Measurements from ENCODE around the gene PRR23E. TPM values are rescaled to one million over a fixed set of nuclear protein-coding genes. Genes with fewer than 3 reads are reported as not detected.

Gene PRR23E
- total RNA-seq, 1 donor from 2014 or later: not detected

DNA sequence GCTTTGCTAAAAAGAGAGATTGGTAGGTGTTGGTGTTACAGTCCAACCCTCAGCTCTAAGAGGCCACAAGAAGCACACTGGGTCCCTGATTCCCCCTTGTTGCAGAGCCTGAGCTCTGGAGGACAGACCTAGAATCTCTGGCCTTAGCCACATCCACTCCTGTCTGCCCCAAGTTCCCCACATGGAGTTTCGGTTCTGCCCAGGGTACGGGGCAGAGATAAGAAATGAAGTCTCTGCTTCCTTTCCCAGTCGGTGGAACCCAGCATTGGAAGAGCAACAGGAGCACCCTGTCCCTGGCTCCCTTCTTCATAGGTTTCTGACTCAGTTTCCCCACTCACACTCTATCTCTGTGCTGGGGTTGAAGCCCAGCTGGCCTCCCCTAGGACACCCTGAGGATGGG is 13.2 kb downstream of the PRR23E start:
- Histone ChIP-seq H4K20me1 (ENCODE audit: insufficient read depth, low read length) (no peaks in the 10 kb centered on the region), H3K79me2 (ENCODE audit: insufficient read depth, low read length) (no peaks in the 10 kb centered on the region), H3K4me2 (ENCODE audit: low read length) (no peak overlapping the region), H3K36me3 (ENCODE audit: insufficient read depth, low read length) (no peaks in the 10 kb centered on the region), H3K9me3 (ENCODE audit: insufficient read depth, low read depth, low read length) (no peaks in the 10 kb centered on the region), H3K27ac (ENCODE audit: low read depth, low read length) (no peak overlapping the region), H3K4me3 (ENCODE audit: insufficient read depth, low read depth, low read length) (no peak overlapping the region), H3K9ac (ENCODE audit: low read length) (no peak overlapping the region), H3K27me3 (ENCODE audit: insufficient read depth, low read length) (no peaks in the 10 kb centered on the region), H3K4me1 (ENCODE audit: insufficient read depth, low read length) (no peaks in the 10 kb centered on the region), H2AFZ (ENCODE audit: low read depth, low read length) (no peak overlapping the region)
- no peaks in the 10 kb centered on the region for H3K4me1 Mint-ChIP-seq (ENCODE audit: low read depth, unreplicated experiment)
- H3K27me3 Mint-ChIP-seq (ENCODE audit: low read depth, unreplicated experiment): peaks cover 18% of the 10 kb centered on the region
- H3K9me3 Mint-ChIP-seq (ENCODE audit: unreplicated experiment): no peaks in the 10 kb centered on the region
- DNase-seq (ENCODE audit: low read depth) (no peak), FAIRE-seq (no peak)
- no peaks in the 10 kb centered on the region for H3K36me3 Mint-ChIP-seq (ENCODE audit: low read depth, unreplicated experiment)
- TF ChIP-seq, protein P1, sequence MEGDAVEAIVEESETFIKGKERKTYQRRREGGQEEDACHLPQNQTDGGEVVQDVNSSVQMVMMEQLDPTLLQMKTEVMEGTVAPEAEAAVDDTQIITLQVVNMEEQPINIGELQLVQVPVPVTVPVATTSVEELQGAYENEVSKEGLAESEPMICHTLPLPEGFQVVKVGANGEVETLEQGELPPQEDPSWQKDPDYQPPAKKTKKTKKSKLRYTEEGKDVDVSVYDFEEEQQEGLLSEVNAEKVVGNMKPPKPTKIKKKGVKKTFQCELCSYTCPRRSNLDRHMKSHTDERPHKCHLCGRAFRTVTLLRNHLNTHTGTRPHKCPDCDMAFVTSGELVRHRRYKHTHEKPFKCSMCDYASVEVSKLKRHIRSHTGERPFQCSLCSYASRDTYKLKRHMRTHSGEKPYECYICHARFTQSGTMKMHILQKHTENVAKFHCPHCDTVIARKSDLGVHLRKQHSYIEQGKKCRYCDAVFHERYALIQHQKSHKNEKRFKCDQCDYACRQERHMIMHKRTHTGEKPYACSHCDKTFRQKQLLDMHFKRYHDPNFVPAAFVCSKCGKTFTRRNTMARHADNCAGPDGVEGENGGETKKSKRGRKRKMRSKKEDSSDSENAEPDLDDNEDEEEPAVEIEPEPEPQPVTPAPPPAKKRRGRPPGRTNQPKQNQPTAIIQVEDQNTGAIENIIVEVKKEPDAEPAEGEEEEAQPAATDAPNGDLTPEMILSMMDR (IDR thresholded peaks at IDR 0.05; ENCODE audit: insufficient read depth, low read depth, low read length): no peak
- TF ChIP-seq EZH2 (IDR thresholded peaks at IDR 0.05; ENCODE audit: insufficient read depth, low read length): no peak
- no peak overlapping the region for H3K4me3 Mint-ChIP-seq (ENCODE audit: unreplicated experiment)
- H3K27ac Mint-ChIP-seq (ENCODE audit: unreplicated experiment): no peak overlapping the region

DNA sequence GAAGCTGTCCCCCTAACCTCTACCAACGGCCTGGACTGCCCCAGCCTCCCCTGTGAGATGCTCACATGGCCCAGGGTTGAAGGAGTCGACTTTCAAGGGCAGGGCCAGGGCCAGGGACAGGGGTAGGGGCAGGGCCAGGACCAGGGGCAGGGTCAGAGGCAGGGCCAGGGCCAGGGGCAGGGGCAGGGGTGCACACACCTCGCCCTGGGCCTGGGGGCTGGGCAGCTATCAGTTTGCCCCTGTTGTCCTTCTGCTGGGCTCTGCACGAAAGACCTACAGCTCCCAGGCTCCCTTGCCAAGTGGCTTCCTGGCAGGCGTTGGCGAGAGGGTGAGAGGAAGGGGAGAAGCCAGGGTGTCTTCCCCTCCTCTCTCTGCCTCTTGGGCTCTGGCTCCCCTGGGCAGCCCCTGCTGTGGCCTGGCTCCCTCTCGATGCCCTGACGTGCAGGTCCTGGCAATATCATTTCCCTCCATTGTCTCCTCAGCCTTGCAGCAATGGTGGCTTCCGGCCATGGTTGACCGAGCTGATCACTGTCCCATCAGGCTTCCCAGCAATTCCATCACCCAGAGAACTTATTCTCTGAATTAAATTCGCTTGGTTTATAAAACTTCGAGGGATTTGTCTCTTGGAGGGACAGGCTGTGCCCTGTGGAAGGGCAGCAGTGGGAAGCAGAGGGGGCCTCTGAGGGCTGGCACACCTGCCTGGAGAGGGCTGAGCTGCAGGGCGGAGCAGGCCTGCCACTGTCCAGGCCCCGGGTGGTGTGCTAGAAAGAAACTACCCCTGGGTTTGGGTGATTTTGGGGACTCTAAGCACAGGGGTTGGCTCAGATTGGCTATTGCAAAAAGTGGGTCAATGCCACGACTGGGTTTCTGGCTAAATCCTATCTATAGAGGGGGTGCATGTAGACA is 13.9 kb downstream of the PRR23E start:
- Mint-ChIP-seq H3K27ac (ENCODE audit: unreplicated experiment) (no peak overlapping the region), H3K27me3 (ENCODE audit: low read depth, unreplicated experiment) (peaks cover 20% of the 10 kb centered on the region), H3K4me3 (ENCODE audit: unreplicated experiment) (no peak overlapping the region), H3K36me3 (ENCODE audit: low read depth, unreplicated experiment) (no peaks in the 10 kb centered on the region), H3K9me3 (ENCODE audit: unreplicated experiment) (no peaks in the 10 kb centered on the region), H3K4me1 (ENCODE audit: low read depth, unreplicated experiment) (no peaks in the 10 kb centered on the region)
- DNase-seq (ENCODE audit: low read depth) (no peak), FAIRE-seq (no peak)
- Histone ChIP-seq H2AFZ (ENCODE audit: low read depth, low read length) (no peak overlapping the region), H3K9me3 (ENCODE audit: insufficient read depth, low read depth, low read length) (no peaks in the 10 kb centered on the region), H3K27ac (ENCODE audit: low read depth, low read length) (no peak overlapping the region), H3K79me2 (ENCODE audit: insufficient read depth, low read length) (no peaks in the 10 kb centered on the region), H4K20me1 (ENCODE audit: insufficient read depth, low read length) (no peaks in the 10 kb centered on the region), H3K36me3 (ENCODE audit: insufficient read depth, low read length) (no peaks in the 10 kb centered on the region), H3K4me3 (ENCODE audit: insufficient read depth, low read depth, low read length) (no peak overlapping the region), H3K27me3 (ENCODE audit: insufficient read depth, low read length) (no peaks in the 10 kb centered on the region), H3K4me1 (ENCODE audit: insufficient read depth, low read length) (no peaks in the 10 kb centered on the region), H3K9ac (ENCODE audit: low read length) (no peak overlapping the region), H3K4me2 (ENCODE audit: low read length) (no peak overlapping the region)
- TF ChIP-seq EZH2 (IDR thresholded peaks at IDR 0.05; ENCODE audit: insufficient read depth, low read length): no peak
- TF ChIP-seq, protein P1 (IDR thresholded peaks at IDR 0.05; ENCODE audit: insufficient read depth, low read depth, low read length): no peak

Data from astrocyte (in vitro differentiated cells and primary cell).